Right lobe of liver (tissue), 6 donors: ENCODE results near the gene UBE2QL1. TPM values are rescaled to one million over a fixed set of nuclear protein-coding genes. Genes with fewer than 3 reads are reported as not detected.

Experiments used
- ATAC-seq, 4 donors: fragments of 200-7000 bp; cut with Tn5 transposase; one replicate each; pipeline ENCODE4 v1.9.1; 2020; ENCODE audit warnings: mild to moderate bottlenecking in 4 of 4, moderate library complexity in 4 of 4
- DNase-seq, 3 donors: peaks; one replicate each; pipeline ENCODE4 v3.0.0-alpha.2; 2020
- H3K27ac ChIP-seq, 3 donors: fragments of 200-600 bp; one replicate each; pipeline ENCODE4 v1.8.0; 2022
- H3K27me3 ChIP-seq, 2 donors: fragments of 200-600 bp; one replicate each; pipeline ENCODE4 v1.8.0; 2022
- H3K36me3 ChIP-seq, 4 donors: fragments of 200-600 bp; sonication (generic) in 1 of 4; one replicate each; pipeline versions ENCODE4 v1.5.1 to v1.8.0; 2017 to 2022; ENCODE audit warnings: control low read depth in 1 of 4
- H3K4me1 ChIP-seq, 4 donors: fragments of 200-600 bp; sonication (generic) in 1 of 4; one replicate each; pipeline versions ENCODE4 v1.5.1 to v1.8.0; 2017 to 2022; ENCODE audit warnings: control low read depth in 1 of 4
- H3K4me3 ChIP-seq, 3 donors: fragments of 200-600 bp; one replicate each; pipeline ENCODE4 v1.8.0; 2022
- H3K9me3 ChIP-seq, 4 donors: fragments of 200-600 bp; sonication (generic) in 1 of 4; one replicate each; pipeline versions ENCODE4 v1.5.1 to v1.8.0; 2017 to 2022; ENCODE audit warnings: control low read depth in 1 of 4
- CTCF ChIP-seq, 4 donors: fragments of 200-600 bp in 3 of 4; fragments of 450-650 bp in 1 of 4; IDR thresholded peaks; one replicate each; pipeline versions ENCODE4 v1.5.1 to v1.8.0; 2016 to 2022; ENCODE audit warnings: antibody characterized with exemption in 4 of 4, mild to moderate bottlenecking in 2 of 4
- POLR2A ChIP-seq: fragments of 450-650 bp; IDR thresholded peaks from one replicate; pipeline ENCODE4 v1.6.1; 2017; ENCODE audit warnings: antibody characterized with exemption, mild to moderate bottlenecking
- WGBS: methylation state at CpG from one replicate; pipeline ENCODE4 v1.1.6; 2018; ENCODE audit warnings: low coverage, low lambda C conversion rate; ENCODE audit not compliant: insufficient coverage; ENCODE audit errors: missing lambda C conversion rate; 5-methylcytosine and 5-hydroxymethylcytosine counted together
- intact Hi-C, 2 donors: fragments of 100-400 bp; cut with DNase I; formaldehyde crosslinking; loops; one replicate each; pipeline versions ENCODE4 v1.11.2 to v1.14.1; 2022
- total RNA-seq, 6 experiments: library from RNA; depleted of rRNA in 2 of 6; stranded (reverse); fragments of >200 nt in 2 of 6; fragmentation: NEBNext Ultra II Directional in 3 of 6; extraction: Animal tissue kit (Norgen Biotek cat#: 25700) in 3 of 6; gene quantifications; one replicate each; pipeline versions ENCODE4 v1.1.0 to v1.2.4, GENCODE V29; 2016 to 2023
- donor health status: DM: no; HTN: yes; CAD: no.
- donor health status: DM: no; HTN: no; CAD: no.
- donor health status: DM: no; HTN: no; CAD: no.
- donor health status: DM: no; HTN: yes; CAD: no.
- donor health status: DM: no; HTN: yes; CAD: no.

The UBE2QL1 gene
- total RNA-seq, 6 experiments from 2014 or later: 0.20 to 0.74 (median 0.54) TPM

- no peak for ATAC-seq
- Histone ChIP-seq H3K9me3 (no peaks in the 10 kb centered on the region), H3K27ac (no peak overlapping the region), H3K36me3 (no peaks in the 10 kb centered on the region), H3K4me3 (no peak overlapping the region), H3K27me3 (no peaks in the 10 kb centered on the region), H3K4me1 (no peaks in the 10 kb centered on the region)
- DNase-seq: no peak
- TF ChIP-seq CTCF (IDR thresholded peaks at IDR 0.05) (no peak), POLR2A (no peak)
- intact Hi-C loops: no loop called here
- 34% methylated on average over 4 of the region's 4 CpGs for whole genome bisulfite sequencing
Measured at GRCh38 chr5:6488021-6488420, 39.4 kb downstream of the UBE2QL1 start.

- peaks cover 0 to 8% (median 2%) of the 10 kb centered on the region in 4 donors for H3K4me1 ChIP-seq
- no peaks in the 10 kb centered on the region for H3K9me3 ChIP-seq
- no peak for DNase-seq
- no peak overlapping the region for H3K4me3 ChIP-seq
- H3K27me3 ChIP-seq: no peaks in the 10 kb centered on the region
- no peaks in the 10 kb centered on the region for H3K36me3 ChIP-seq
- TF ChIP-seq CTCF (IDR thresholded peaks at IDR 0.05) (no peak), POLR2A (no peak)
- 92% methylated on average over 7 of the region's 10 CpGs for WGBS
- ATAC-seq: no peak
- no peak overlapping the region for H3K27ac ChIP-seq
- intact Hi-C loops: no loop called here
Measured at GRCh38 chr5:6489643-6490185, 41.1 kb downstream of the UBE2QL1 start.

DNA sequence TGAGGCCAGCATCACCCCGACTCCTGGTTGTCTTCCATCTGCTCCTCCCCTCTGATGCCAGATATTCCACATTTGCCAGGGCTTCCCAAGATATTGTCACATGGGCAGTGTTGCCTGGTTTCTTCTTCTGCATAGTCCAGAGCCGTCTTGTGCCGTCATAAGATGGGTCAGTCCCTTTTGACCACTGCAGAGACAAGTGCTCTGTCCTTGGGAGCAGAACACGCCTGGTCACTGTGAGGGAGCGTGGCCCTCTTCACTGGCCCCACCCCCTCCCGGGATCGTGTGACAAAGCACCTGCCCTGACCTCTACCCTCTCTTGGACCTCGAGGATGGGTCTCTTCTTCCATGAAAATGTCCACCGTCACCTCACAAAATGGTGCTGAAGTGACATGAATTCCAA is 41.6 kb downstream of the UBE2QL1 start:
- Histone ChIP-seq H3K9me3 (no peaks in the 10 kb centered on the region), H3K36me3 (no peaks in the 10 kb centered on the region), H3K27ac (no peak overlapping the region), H3K4me3 (no peak overlapping the region), H3K4me1 (peaks cover 0 to 13% (median 4%) of the 10 kb centered on the region in 4 donors), H3K27me3 (no peaks in the 10 kb centered on the region)
- no peak for ATAC-seq
- TF ChIP-seq CTCF (IDR thresholded peaks at IDR 0.05) (no peak), POLR2A (no peak)
- no peak for DNase-seq
- WGBS: 76% methylated on average over 6 of the region's 9 CpGs
- intact Hi-C loops: no loop called here

- no peak overlapping the region for H3K4me3 ChIP-seq
- TF ChIP-seq CTCF (IDR thresholded peaks at IDR 0.05) (no peak), POLR2A (no peak)
- H3K4me1 ChIP-seq: peaks cover 0 to 18% (median 6%) of the 10 kb centered on the region in 4 donors
- ATAC-seq: no peak
- WGBS: 72% methylated on average over 3 of the region's 3 CpGs
- no peaks in the 10 kb centered on the region for H3K36me3 ChIP-seq
- intact Hi-C loops: no loop called here
- DNase-seq: no peak
- no peaks in the 10 kb centered on the region for H3K9me3 ChIP-seq
- H3K27ac ChIP-seq: no peak overlapping the region
- no peaks in the 10 kb centered on the region for H3K27me3 ChIP-seq
Measured at GRCh38 chr5:6490693-6491092, 42.0 kb downstream of the UBE2QL1 start.
